H1 (cell line): ENCODE results near the gene B9D2. TPM values are rescaled to one million over a fixed set of nuclear protein-coding genes. Genes with fewer than 3 reads are reported as not detected.

Source experiments
- CTCF ChIA-PET: fragments of 300-600 bp; sonication (Branson Sonifier 250); formaldehyde crosslinking; loops from one replicate; lab custom pipeline; 2021; ENCODE audit not compliant: partially characterized antibody; lab: Charles Lee
- POLR2A ChIA-PET: fragments of 300-600 bp; sonication (Branson Sonifier 250); formaldehyde crosslinking; loops from one replicate; lab custom pipeline; 2021; ENCODE audit warnings: inconsistent platforms; ENCODE audit not compliant: partially characterized antibody; lab: Charles Lee
- DNase-seq, 2 experiments: peaks; one replicate each; pipeline versions ENCODE4 v3.0.0 to v3.0.0-alpha.2; 2010 to 2022; ENCODE audit warnings: low spot score in 2 of 2, low read depth in 1 of 2, mixed read lengths in 1 of 2
- FAIRE-seq: peaks from 2 replicates; lab custom pipeline; 2011; peaks lifted over from hg19 to GRCh38; lab: Jason Lieb, UNC
- H2AFZ ChIP-seq: 2 replicates; pipeline ENCODE4 v1.8.1; 2012; ENCODE audit warnings: low read length, inconsistent platforms
- H2AK5ac ChIP-seq: 2 replicates; pipeline ENCODE4 v1.6.1; 2013; ENCODE audit warnings: low read depth, low read length
- H2BK120ac ChIP-seq: replicated peaks from 2 replicates; pipeline ENCODE3; 2013; ENCODE audit warnings: low read depth, low read length, inconsistent platforms
- H2BK12ac ChIP-seq: 2 replicates; pipeline ENCODE4 v1.6.1; 2013; ENCODE audit warnings: low read depth, low read length
- H2BK15ac ChIP-seq: 2 replicates; pipeline ENCODE4 v1.6.1; 2013; ENCODE audit warnings: low read length
- H2BK20ac ChIP-seq: 2 replicates; pipeline ENCODE4 v1.6.1; 2013; ENCODE audit warnings: low read length
- H2BK5ac ChIP-seq: 2 replicates; pipeline ENCODE4 v1.6.1; 2013; ENCODE audit warnings: low read depth, low read length
- H3K14ac ChIP-seq: 2 replicates; pipeline ENCODE4 v1.6.1; 2013; ENCODE audit warnings: inconsistent platforms; ENCODE audit not compliant: insufficient read length
- H3K18ac ChIP-seq: 2 replicates; pipeline ENCODE4 v1.6.1; 2013; ENCODE audit warnings: low read length; ENCODE audit errors: extremely low read depth
- H3K23ac ChIP-seq: 2 replicates; pipeline ENCODE4 v1.6.1; 2013; ENCODE audit warnings: inconsistent platforms; ENCODE audit not compliant: insufficient read length
- H3K23me2 ChIP-seq: 2 replicates; pipeline ENCODE4 v1.6.1; 2013; ENCODE audit warnings: low read depth, low read length
- H3K27ac ChIP-seq: 2 replicates; pipeline ENCODE4 v1.6.1; 2011; ENCODE audit warnings: low read depth, low read length, inconsistent platforms
- H3K27me3 ChIP-seq, 4 experiments: replicated peaks in 1 of 4; 1 replicate in 1 of 4; 2 replicates in 3 of 4; pipeline versions ENCODE4 v1.6.1 to v1.8.1; 2011 to 2013; ENCODE audit warnings: low read length in 3 of 4, mild to moderate bottlenecking in 3 of 4, inconsistent platforms in 2 of 4, mixed read lengths in 2 of 4, moderate library complexity in 1 of 4; ENCODE audit not compliant: control insufficient read depth in 3 of 4, insufficient read depth in 3 of 4; ENCODE audit errors: extremely low read depth in 1 of 4
- H3K36me3 ChIP-seq, 4 experiments: 2 replicates each; pipeline versions ENCODE4 v1.6.1 to v1.8.1; 2011 to 2013; ENCODE audit warnings: mild to moderate bottlenecking in 4 of 4, low read length in 3 of 4, moderate library complexity in 2 of 4, control low read depth in 1 of 4, inconsistent platforms in 1 of 4; ENCODE audit not compliant: insufficient read depth in 4 of 4, control insufficient read depth in 2 of 4
- H3K4ac ChIP-seq: replicated peaks from 2 replicates; pipeline ENCODE3; 2013; ENCODE audit warnings: low read length, low read depth, mixed read lengths, inconsistent platforms; ENCODE audit not compliant: insufficient read length
- H3K4me1 ChIP-seq, 4 experiments: replicated peaks in 1 of 4; 1 replicate in 1 of 4; 2 replicates in 3 of 4; pipeline versions ENCODE4 v1.6.1 to v1.8.1; 2011 to 2013; ENCODE audit warnings: low read length in 3 of 4, inconsistent platforms in 2 of 4, mixed read lengths in 1 of 4; ENCODE audit not compliant: insufficient read depth in 4 of 4, control insufficient read depth in 3 of 4
- H3K4me2 ChIP-seq, 2 experiments: 2 replicates each; pipeline versions ENCODE4 v1.6.1 to v1.8.1; 2011 to 2013; ENCODE audit warnings: low read depth in 2 of 2, low read length in 2 of 2, control low read depth in 1 of 2, inconsistent platforms in 1 of 2, mild to moderate bottlenecking in 1 of 2; ENCODE audit not compliant: insufficient read depth in 1 of 2
- H3K4me3 ChIP-seq, 4 experiments: fragments of 200-600, 300-600 bp in 1 of 4; sonication (generic), shearing (Covaris generic), sonication (Bioruptor Twin) in 1 of 4; 2 replicates each; pipeline versions ENCODE4 v1.5.1 to v1.8.1; 2011 to 2016; ENCODE audit warnings: low read length in 4 of 4, low read depth in 3 of 4, control low read depth in 2 of 4, inconsistent platforms in 2 of 4, mild to moderate bottlenecking in 2 of 4, mixed read lengths in 1 of 4, moderate library complexity in 1 of 4; ENCODE audit not compliant: insufficient read depth in 2 of 4; ENCODE audit errors: extremely low read depth in 1 of 4
- H3K56ac ChIP-seq: replicated peaks from 2 replicates; pipeline ENCODE3; 2013; ENCODE audit warnings: low read depth, mild to moderate bottlenecking, mixed read lengths, low read length, inconsistent platforms; ENCODE audit not compliant: insufficient read length
- H3K79me1 ChIP-seq: 2 replicates; pipeline ENCODE4 v1.6.1; 2013; ENCODE audit warnings: low read depth, low read length, control low read depth
- H3K79me2 ChIP-seq, 2 experiments: 2 replicates each; pipeline versions ENCODE4 v1.6.1 to v1.8.1; 2012 to 2013; ENCODE audit warnings: low read length in 2 of 2, mild to moderate bottlenecking in 2 of 2, inconsistent platforms in 1 of 2; ENCODE audit not compliant: insufficient read depth in 2 of 2, control insufficient read depth in 1 of 2
- H3K9ac ChIP-seq, 4 experiments: replicated peaks in 1 of 4; 1 replicate in 1 of 4; 2 replicates in 3 of 4; pipeline versions ENCODE4 v1.6.1 to v1.8.1; 2011 to 2013; ENCODE audit warnings: low read depth in 3 of 4, low read length in 3 of 4, control low read depth in 2 of 4, mild to moderate bottlenecking in 2 of 4, moderate library complexity in 2 of 4, inconsistent platforms in 1 of 4; ENCODE audit errors: extremely low read depth in 1 of 4
- H3K9me3 ChIP-seq, 2 experiments: 2 replicates each; pipeline versions ENCODE4 v1.6.1 to v1.8.1; 2012 to 2013; ENCODE audit warnings: mild to moderate bottlenecking in 2 of 2, moderate library complexity in 2 of 2, control low read depth in 1 of 2, inconsistent platforms in 1 of 2, low read depth in 1 of 2, low read length in 1 of 2, mixed read lengths in 1 of 2; ENCODE audit not compliant: insufficient read depth in 2 of 2
- H4K20me1 ChIP-seq, 2 experiments: replicated peaks in 1 of 2; 2 replicates each; pipeline versions ENCODE3 to v1.8.1; 2011 to 2013; ENCODE audit warnings: inconsistent platforms in 2 of 2, low read length in 2 of 2, mild to moderate bottlenecking in 1 of 2; ENCODE audit not compliant: insufficient read depth in 2 of 2, control insufficient read depth in 1 of 2
- H4K5ac ChIP-seq: 2 replicates; pipeline ENCODE4 v1.6.1; 2013; ENCODE audit warnings: low read length, low read depth, mixed read lengths, inconsistent platforms; ENCODE audit not compliant: insufficient read length
- H4K8ac ChIP-seq: 2 replicates; pipeline ENCODE4 v1.8.0; 2013; ENCODE audit warnings: mild to moderate bottlenecking, moderate library complexity, low read length, inconsistent platforms; ENCODE audit not compliant: insufficient read depth; ENCODE audit errors: extremely low read depth
- H4K91ac ChIP-seq: replicated peaks from 2 replicates; pipeline ENCODE3; 2013; ENCODE audit warnings: low read length, mixed read lengths, inconsistent platforms; ENCODE audit not compliant: insufficient read length
- BACH1 ChIP-seq: IDR thresholded peaks from 2 replicates; pipeline ENCODE4 v1.6.1; 2012; ENCODE audit warnings: low read length, improper control_type of control experiment
- EZH2 ChIP-seq: fragments of 200-600 bp; sonication (generic); IDR thresholded peaks from 2 replicates; pipeline ENCODE4 v1.7.1; 2012; ENCODE audit warnings: low read depth, mild to moderate bottlenecking, moderate library complexity, low read length, inconsistent platforms; ENCODE audit not compliant: severe bottlenecking
- MAFK ChIP-seq: IDR thresholded peaks from 2 replicates; pipeline ENCODE4 v1.6.1; 2012; ENCODE audit warnings: low read depth, mild to moderate bottlenecking, improper control_type of control experiment, low read length
- NANOG ChIP-seq: IDR thresholded peaks from 2 replicates; pipeline ENCODE4 v1.6.1; 2011; ENCODE audit warnings: low read length, low read depth, mild to moderate bottlenecking, inconsistent platforms; ENCODE audit not compliant: insufficient read depth, poor library complexity, severe bottlenecking
- TAF1 ChIP-seq: IDR thresholded peaks from 2 replicates; pipeline ENCODE4 v1.6.1; 2011; ENCODE audit warnings: mild to moderate bottlenecking, low read depth, low read length
- WGBS, 2 experiments: shearing (Covaris generic) in 1 of 2; methylation state at CpG; one replicate each; pipeline versions ENCODE4 v1.1.6 to v1.1.7; 2013 to 2015; ENCODE audit warnings: low lambda C conversion rate in 2 of 2, mixed read lengths in 2 of 2, inconsistent platforms in 1 of 2, low coverage in 1 of 2, missing lambda C conversion rate in 1 of 2; ENCODE audit not compliant: insufficient replicate concordance in 2 of 2, insufficient coverage in 1 of 2, insufficient read length in 1 of 2; ENCODE audit errors: extremely low coverage in 1 of 2, missing lambda C conversion rate in 1 of 2; 5-methylcytosine and 5-hydroxymethylcytosine counted together
- polyA plus RNA-seq, 7 experiments: library from polyadenylated mRNA; depleted of rRNA in 3 of 7; stranded (reverse) in 5 of 7; unstranded in 2 of 7; fragments of >200 nt in 5 of 7; fragments of 200-250 nt in 2 of 7; gene quantifications; 1 replicate in 5 of 7; 2 replicates in 1 of 7; 4 replicates in 1 of 7; pipeline versions ENCODE4 v1.2.1 to v1.2.3, GENCODE V29; 2011 to 2013; ENCODE audit warnings: missing spikeins in 2 of 7, mixed read lengths in 2 of 7
- total RNA-seq: library from RNA; stranded (reverse); fragmentation: NEBNext Ultra II Directional; extraction: Animal tissue kit (Norgen Biotek cat#: 25700); gene quantifications from 2 replicates; pipeline ENCODE4 v1.2.1, GENCODE V29; 2021

The B9D2 gene
- total and polyA plus RNA-seq, 2 of the 8 experiments (the other 6 are each of a cell fraction or from before 2014, with no cell fraction given): 4.9 to 6.3 TPM

DNA sequence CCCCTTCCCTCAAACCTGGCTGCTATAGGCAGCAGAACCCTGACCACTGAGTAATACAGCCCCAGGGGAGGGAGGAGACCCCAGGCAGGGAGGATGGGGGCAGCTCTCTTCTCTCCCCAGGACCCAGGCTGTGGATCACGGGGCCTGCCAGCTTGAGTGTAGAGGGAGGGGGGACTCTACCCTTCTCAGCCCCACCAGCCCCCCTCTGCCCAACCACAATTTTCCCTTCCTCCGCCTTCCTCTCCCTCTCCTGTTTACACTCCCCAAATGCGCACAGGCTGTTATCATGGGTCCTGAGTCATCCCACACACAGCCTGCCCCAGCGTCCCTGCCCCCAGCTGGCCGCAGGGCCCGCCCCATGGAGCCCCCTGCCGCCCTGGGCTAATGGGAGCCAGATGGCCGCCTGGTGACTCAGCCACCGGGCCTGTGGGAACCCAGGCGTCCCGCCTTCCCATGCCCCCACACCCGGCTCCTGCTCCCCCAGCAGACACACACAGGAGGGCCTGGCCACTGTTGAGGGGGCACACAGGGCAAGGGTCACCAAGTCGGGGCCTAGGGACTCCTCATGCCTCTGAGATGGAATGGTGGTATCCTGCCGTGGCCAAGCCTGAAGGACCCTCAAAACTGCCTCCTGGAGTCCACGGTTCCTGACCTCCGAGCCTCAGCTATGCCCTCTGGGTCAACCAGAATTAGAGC is 40.4 kb downstream of the B9D2 start:
- Histone ChIP-seq H2BK5ac (0 out of 2 replicates have a peak overlapping the region, but pooled peaks have one; percentile 72), H3K4me3 (no peak overlapping the region), H3K14ac (no peak overlapping the region), H3K23ac (no peak overlapping the region), H3K79me2 (no peaks in the 10 kb centered on the region), H3K4ac (no peak overlapping the region), H3K23me2 (peaks cover 17% of the 10 kb centered on the region), H3K27me3 (peaks cover 0 to 6% (median 0%) of the 10 kb centered on the region in 4 experiments; a peak in 3 of 7 replicates), H2BK20ac (no peak overlapping the region), H4K8ac (0 out of 2 replicates have a peak overlapping the region, but pooled peaks have one; percentile 58), H3K79me1 (no peaks in the 10 kb centered on the region; the same call in 1 of the 2 replicates), H2BK120ac (no peak overlapping the region), H3K9me3 (no peaks in the 10 kb centered on the region), H2BK12ac (no peak overlapping the region), H3K4me2 (no peak overlapping the region; a peak in 2 of 4 replicates), H3K9ac (no peak overlapping the region), H2AFZ (no peak overlapping the region), H2BK15ac (no peak overlapping the region), H4K5ac (no peak overlapping the region), H3K56ac (no peak overlapping the region), H3K18ac (peak overlapping the region; percentile 32), H3K36me3 (peaks cover 5 to 15% (median 8%) of the 10 kb centered on the region in 4 experiments; a peak in 6 of 8 replicates), H3K27ac (0 out of 2 replicates have a peak overlapping the region, but pooled peaks have one; percentile 5), H4K20me1 (peaks cover 2 to 19% of the 10 kb centered on the region in 2 experiments), H2AK5ac (no peak overlapping the region), H3K4me1 (peaks cover 15 to 36% (median 23%) of the 10 kb centered on the region in 4 experiments), H4K91ac (no peak overlapping the region)
- no peak for DNase-seq
- ChIA-PET POLR2A (interaction anchor here (0.8 to 12.6 kb wide), 7 partner anchors 15 to 540 kb away, joined by 3 to 137 read pairs (median 7); partner anchors contain the start of genes CCDC97, DMAC2 and HNRNPUL1), CTCF (interaction anchor here (0.6 to 1.2 kb wide), 3 partner anchors 15 to 56 kb away, joined by 3 to 5 read pairs (median 3); no protein-coding TSS in a partner anchor)
- TF ChIP-seq TAF1: no peak
- no peak for TF ChIP-seq NANOG
- TF ChIP-seq EZH2: no peak
- TF ChIP-seq BACH1: 0 out of 2 replicates have a peak, but pooled peaks have one; percentile 8
- TF ChIP-seq MAFK: no peak
- no peak for FAIRE-seq
- 75% methylated on average over 15 of the region's 16 CpGs; no CpG with 5 or more reads in 1 of the 2 experiments for WGBS, 2 experiments
